ENCODE results near the gene CCDC174. TPM values are rescaled to one million over a fixed set of nuclear protein-coding genes. Genes with fewer than 3 reads are reported as not detected.
"Not testable (repeated sequence)": the region's sequence is repeated elsewhere in the genome, so short reads cannot be mapped to it uniquely, and the experiment has no call there.

Gene CCDC174
- total RNA-seq, 1 experiment from 2014 or later: 21.7 TPM

DNA sequence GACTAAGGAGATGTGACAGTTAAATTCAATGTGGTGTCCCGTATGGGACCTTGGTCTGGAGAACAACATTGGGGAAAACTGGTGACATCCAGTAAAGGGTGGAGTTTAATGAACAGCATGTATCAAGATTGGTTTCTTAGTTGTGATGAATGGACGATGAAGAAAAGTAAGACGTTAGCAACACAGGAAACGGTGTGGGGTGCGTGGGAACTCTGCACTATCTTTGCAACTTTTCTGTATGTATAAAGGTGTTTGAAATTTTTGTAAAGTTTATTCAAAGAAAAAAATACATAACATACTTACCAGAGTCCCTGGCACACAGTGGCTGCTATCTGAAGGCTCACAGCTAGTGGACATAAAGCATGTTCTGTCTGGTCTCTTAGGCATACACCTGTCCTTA lies 6.1 kb upstream of the CCDC174 start:
- in situ Hi-C loops (cut with HindIII; ENCODE audit: low pct_unique_long_range_greater_than_20kb, low sequenced_read_pairs): no loop called here

DNA sequence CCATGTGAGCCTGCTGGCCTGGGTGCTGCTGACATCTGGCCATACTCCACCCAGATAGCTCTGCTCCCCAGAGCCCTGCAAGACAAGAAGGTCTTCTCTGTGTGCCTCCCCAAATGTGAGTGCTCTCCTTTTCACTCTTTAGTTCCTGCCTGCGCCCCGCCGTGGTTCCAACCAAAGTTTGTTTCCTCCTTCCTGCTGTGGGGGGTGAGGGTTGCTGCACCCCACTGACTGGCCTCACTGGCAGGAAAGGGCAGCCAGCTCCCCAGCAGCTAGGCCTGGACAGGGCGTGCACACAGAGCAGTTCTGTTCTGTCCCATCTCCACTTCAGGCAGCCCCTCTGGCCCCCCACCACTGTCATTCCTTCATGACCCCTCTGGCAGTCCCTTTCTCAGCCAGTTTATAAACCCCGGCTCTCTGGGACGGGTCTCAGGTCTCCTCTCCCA lies 5.4 kb upstream of the CCDC174 start:
- no peak for DNase-seq (ENCODE audit: low read depth, low spot score)

More for the DNA sequence above, 6.1 kb upstream of the CCDC174 start:
- no peak for DNase-seq (ENCODE audit: low read depth, low spot score)

GRCh38 chr3:14646589-14647413 lies 4.8 kb upstream of the CCDC174 start:
- no peak for DNase-seq (ENCODE audit: low read depth, low spot score)
- in situ Hi-C loops (cut with HindIII; ENCODE audit: low pct_unique_long_range_greater_than_20kb, low sequenced_read_pairs): no loop called here

More for the DNA sequence above, 5.4 kb upstream of the CCDC174 start:
- in situ Hi-C loops (cut with HindIII; ENCODE audit: low pct_unique_long_range_greater_than_20kb, low sequenced_read_pairs): no loop called here

GRCh38 chr3:14647976-14648955 lies 3.3 kb upstream of the CCDC174 start:
- DNase-seq (ENCODE audit: low read depth, low spot score): no peak
- in situ Hi-C loops (cut with HindIII; ENCODE audit: low pct_unique_long_range_greater_than_20kb, low sequenced_read_pairs): no loop called here

DNA sequence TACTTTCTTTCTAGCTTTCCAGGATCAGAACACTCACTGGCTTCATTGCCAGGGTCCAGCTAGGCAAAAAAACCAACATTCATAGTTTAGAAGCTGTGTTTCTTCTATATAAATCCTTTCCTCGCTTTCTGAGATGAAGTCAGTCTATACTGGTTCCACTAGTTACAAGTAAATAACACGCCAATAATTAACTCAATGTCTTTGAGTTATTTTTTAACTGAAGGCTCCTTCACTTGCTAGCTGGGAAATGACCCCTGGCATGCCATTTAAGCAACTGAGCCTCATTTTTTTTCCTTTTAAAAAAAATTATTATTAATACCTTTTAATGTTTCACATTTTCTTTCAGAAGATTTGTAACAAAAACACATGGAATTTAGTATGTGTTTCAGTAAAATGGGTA lies 2.1 kb upstream of the CCDC174 start:
- no peak for DNase-seq (ENCODE audit: low read depth, low spot score)
- in situ Hi-C loops (cut with HindIII; ENCODE audit: low pct_unique_long_range_greater_than_20kb, low sequenced_read_pairs): no loop called here

GRCh38 chr3:14650193-14650592 lies 1.4 kb upstream of the CCDC174 start:
- in situ Hi-C loops (cut with HindIII; ENCODE audit: low pct_unique_long_range_greater_than_20kb, low sequenced_read_pairs): no loop called here
- no peak for DNase-seq (ENCODE audit: low read depth, low spot score)

- in situ Hi-C loops (cut with HindIII; ENCODE audit: low pct_unique_long_range_greater_than_20kb, low sequenced_read_pairs); DNase-seq (ENCODE audit: low read depth, low spot score): not testable (repeated sequence)
These were observed 872 bp downstream of the CCDC174 start for GRCh38 chr3:14652360-14652907.

DNA sequence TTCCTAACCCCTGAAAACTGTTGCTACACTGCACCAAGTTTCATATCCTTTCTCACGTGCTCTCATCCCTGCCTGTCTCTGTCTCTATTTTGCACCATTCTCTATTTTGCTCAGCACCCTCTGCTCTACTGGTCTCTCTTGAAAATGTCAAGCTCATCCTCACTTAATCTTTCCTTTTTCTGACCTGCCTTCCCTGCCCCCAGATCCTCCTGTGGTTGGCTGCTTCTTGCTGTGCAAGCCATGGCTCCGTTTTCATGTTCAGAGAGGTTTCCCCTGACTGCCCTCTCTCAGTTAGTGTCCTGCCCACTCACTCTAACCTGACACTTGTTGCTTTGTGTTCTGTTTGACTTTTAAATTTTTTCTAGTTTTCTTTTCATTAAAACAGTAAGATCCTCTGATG lies 6.0 kb downstream of the CCDC174 start:
- in situ Hi-C loops (cut with HindIII; ENCODE audit: low pct_unique_long_range_greater_than_20kb, low sequenced_read_pairs): no loop called here
- DNase-seq (ENCODE audit: low read depth, low spot score): no peak

DNA sequence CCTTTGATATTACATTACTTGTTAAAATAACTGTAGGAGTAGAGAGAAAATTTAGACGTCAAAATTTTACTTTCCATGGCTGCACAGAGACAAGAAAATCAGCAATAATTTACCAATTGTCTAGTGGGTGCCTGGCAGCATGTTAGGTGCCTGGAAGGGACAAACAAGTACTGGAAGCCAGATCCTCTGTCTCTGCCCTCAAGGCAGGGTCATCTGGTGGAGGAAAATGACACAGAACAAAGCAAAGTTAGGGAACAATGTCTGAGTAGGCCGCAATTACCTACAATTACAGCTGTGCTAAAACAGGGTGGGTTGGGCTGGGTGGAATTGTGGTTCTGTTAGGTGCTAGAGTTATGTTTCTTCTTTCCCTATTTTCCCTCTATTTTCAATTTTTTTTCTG lies 7.4 kb downstream of the CCDC174 start:
- in situ Hi-C loops (cut with HindIII; ENCODE audit: low pct_unique_long_range_greater_than_20kb, low sequenced_read_pairs): no loop called here
- DNase-seq (ENCODE audit: low read depth, low spot score): no peak

- no peak for DNase-seq (ENCODE audit: low read depth, low spot score)
- in situ Hi-C loops (cut with HindIII; ENCODE audit: low pct_unique_long_range_greater_than_20kb, low sequenced_read_pairs): no loop called here
These were observed 9.4 kb downstream of the CCDC174 start for GRCh38 chr3:14660942-14661341.

DNA sequence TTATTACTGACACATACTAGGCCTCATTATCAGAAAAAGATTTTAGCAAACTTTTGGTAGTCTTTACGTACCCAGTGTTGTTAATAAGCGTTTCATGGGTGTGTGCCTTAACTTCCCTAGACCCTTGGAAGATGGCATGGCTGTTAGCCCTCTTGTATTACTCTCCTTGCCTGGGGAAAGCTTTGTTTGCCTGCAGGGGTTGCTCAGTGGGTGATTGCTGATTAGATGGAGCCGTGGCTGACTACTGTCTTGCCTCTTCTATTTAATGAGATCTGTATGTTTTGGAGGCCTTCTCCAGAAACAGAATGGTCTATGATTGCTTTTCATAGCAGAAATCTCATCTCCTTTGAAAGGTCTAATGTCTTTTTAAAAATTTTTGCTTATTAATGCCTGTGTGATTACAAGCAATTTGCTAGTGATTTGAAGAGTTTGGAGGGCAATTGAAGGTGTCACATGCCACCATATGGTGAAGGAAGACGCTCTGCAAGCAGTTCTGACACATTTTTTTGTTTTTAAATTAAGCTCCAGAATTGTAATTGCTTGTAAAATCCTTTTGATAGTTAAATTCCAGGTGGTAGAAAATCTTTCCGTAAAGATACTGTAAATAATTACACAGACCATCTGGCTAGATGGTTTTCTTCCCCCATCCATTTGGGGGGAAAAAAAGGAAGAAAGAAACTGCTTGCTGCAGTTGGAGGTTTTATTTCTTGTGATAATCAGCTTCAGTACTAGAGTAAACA lies 12.0 kb downstream of the CCDC174 start:
- no peak for DNase-seq (ENCODE audit: low read depth, low spot score)
- in situ Hi-C loops (cut with HindIII; ENCODE audit: low pct_unique_long_range_greater_than_20kb, low sequenced_read_pairs): no loop called here

- in situ Hi-C loops (cut with HindIII; ENCODE audit: low pct_unique_long_range_greater_than_20kb, low sequenced_read_pairs): no loop called here
- no peak for DNase-seq (ENCODE audit: low read depth, low spot score)
These were observed 12.6 kb downstream of the CCDC174 start for GRCh38 chr3:14664170-14664569.

- in situ Hi-C loops (cut with HindIII; ENCODE audit: low pct_unique_long_range_greater_than_20kb, low sequenced_read_pairs): no loop called here
- DNase-seq (ENCODE audit: low read depth, low spot score): no peak
These were observed 21.0 kb downstream of the CCDC174 start for GRCh38 chr3:14672588-14672987.

GRCh38 chr3:14674841-14675240 lies 23.3 kb downstream of the CCDC174 start, which contains the start of gene C3orf20:
TSS of gene C3orf20 (plus strand) at chr3:14675141. CDS start at chr3:14682714, 7,573 bp downstream.
- DNase-seq (ENCODE audit: low read depth, low spot score): no peak
- in situ Hi-C loops (cut with HindIII; ENCODE audit: low pct_unique_long_range_greater_than_20kb, low sequenced_read_pairs): no loop called here

DNA sequence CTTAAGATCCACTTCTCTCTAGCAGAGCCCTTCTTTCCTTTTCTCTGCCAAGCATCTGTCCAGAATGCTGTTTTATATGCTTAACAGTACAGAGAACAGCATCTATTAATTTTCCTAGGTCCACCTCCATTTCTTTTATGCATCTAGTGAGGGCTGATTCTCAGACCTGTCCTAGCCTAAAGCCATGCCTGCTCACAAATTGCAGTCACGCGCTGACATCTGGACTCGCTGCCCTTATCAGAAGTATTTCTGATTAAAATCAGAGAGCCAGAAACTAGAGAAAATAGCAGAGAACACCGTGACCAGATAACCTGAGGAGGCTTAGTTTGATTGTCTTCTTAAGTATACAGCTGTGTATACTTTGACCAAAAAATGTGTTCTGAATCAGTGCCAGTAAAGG lies 25.3 kb downstream of the CCDC174 start:
- no peak for DNase-seq (ENCODE audit: low read depth, low spot score)
- in situ Hi-C loops (cut with HindIII; ENCODE audit: low pct_unique_long_range_greater_than_20kb, low sequenced_read_pairs): no loop called here

GRCh38 chr3:14678015-14678503 lies 26.5 kb downstream of the CCDC174 start:
- in situ Hi-C loops (cut with HindIII; ENCODE audit: low pct_unique_long_range_greater_than_20kb, low sequenced_read_pairs): no loop called here

DNA sequence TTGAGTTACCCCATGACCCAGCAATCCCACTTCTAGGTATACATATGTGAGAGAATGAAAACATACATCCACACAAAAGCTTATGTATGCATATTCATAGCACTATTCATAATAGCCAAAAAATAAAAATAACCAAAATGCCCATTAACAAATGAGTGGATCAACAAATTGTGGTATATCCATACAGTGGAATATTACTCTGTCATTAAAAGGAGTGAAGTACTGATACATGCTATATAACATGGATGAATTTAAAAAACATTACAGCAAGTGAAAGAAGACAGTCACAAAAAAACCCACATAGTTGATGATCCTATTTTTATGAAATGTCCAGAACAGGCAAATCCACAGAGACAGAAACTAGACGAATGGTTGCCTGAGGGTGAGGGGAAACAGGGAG lies 28.6 kb downstream of the CCDC174 start:
- no peak for DNase-seq (ENCODE audit: low read depth, low spot score)
- in situ Hi-C loops (cut with HindIII; ENCODE audit: low pct_unique_long_range_greater_than_20kb, low sequenced_read_pairs): no loop called here

More at GRCh38 chr3:14678015-14678503, 26.5 kb downstream of the CCDC174 start:
- DNase-seq (ENCODE audit: low read depth, low spot score): no peak
